ENCODE measurements around the gene MZB1. TPM values are rescaled to one million over a fixed set of nuclear protein-coding genes. Genes with fewer than 3 reads are reported as not detected.

The MZB1 gene
- total RNA-seq, 1 experiment from 2014 or later: 1.1 TPM

GRCh38 chr5:139394654-139395566 lies 5.2 kb upstream of the MZB1 start, which contains the start of gene PROB1 (continued):
- TF ChIP-seq STAT6 (CRISPR knock-in tag; conservative IDR thresholded peaks at IDR 0.05; ENCODE audit: low read depth): 0 out of 2 replicates have a peak, but pooled peaks have one; percentile 45
- no peak for TF ChIP-seq SOX15 (CRISPR knock-in tag; IDR thresholded peaks at IDR 0.05)
- no peak for TF ChIP-seq NFATC4 (CRISPR knock-in tag; IDR thresholded peaks at IDR 0.05)
- TF ChIP-seq ETV6 (CRISPR knock-in tag; IDR thresholded peaks at IDR 0.05): 0 out of 2 replicates have a peak, but pooled peaks have one; percentile 33
- no peak for TF ChIP-seq IRF1 (CRISPR knock-in tag; IDR thresholded peaks at IDR 0.05)
- TF ChIP-seq JUN (CRISPR knock-in tag; IDR thresholded peaks at IDR 0.05): no peak
- 0 out of 2 replicates have a peak, but pooled peaks have one; percentile 2 for TF ChIP-seq E2F5 (CRISPR knock-in tag; IDR thresholded peaks at IDR 0.05)
- 0 out of 2 replicates have a peak, but pooled peaks have one; percentile 50 for TF ChIP-seq NR3C1 (CRISPR knock-in tag; conservative IDR thresholded peaks at IDR 0.05; ENCODE audit: low read depth)
- TF ChIP-seq ATF3 (CRISPR knock-in tag; conservative IDR thresholded peaks at IDR 0.05): no peak; the same call in 1 of the 2 replicates

GRCh38 chr5:139394123-139394653 lies 4.5 kb upstream of the MZB1 start:
- Mint-ChIP-seq H3K4me1 (peaks cover 31% of the 10 kb centered on the region), H3K27ac (no peak overlapping the region), H3K4me3 (peak overlapping the region; percentile 87), H3K27me3 (ENCODE audit: low read depth) (peaks cover 39% of the 10 kb centered on the region), H3K36me3 (peaks cover 9% of the 10 kb centered on the region), H3K9me3 (no peaks in the 10 kb centered on the region)
- CTCF ChIA-PET: interaction anchor here (0.9 to 5.6 kb wide), 3 partner anchors 9 to 52 kb away, joined by 3 to 31 read pairs (median 19); partner anchors contain the start of genes PAIP2 and SPATA24
- peak; percentile 57 for DNase-seq (ENCODE audit: low spot score)
- POLR2A ChIA-PET: interaction anchor here (1.8 kb wide), 1 partner anchor 9 kb away, joined by 4 read pairs; the partner anchor contains the start of gene SPATA24
- no peak; the same call in 1 of the 2 replicates for ATAC-seq
- TF ChIP-seq ZNF425 (CRISPR knock-in tag; conservative IDR thresholded peaks at IDR 0.05) (no peak), TEAD1 (CRISPR knock-in tag; IDR thresholded peaks at IDR 0.05) (0 out of 2 replicates have a peak, but pooled peaks have one; percentile 17), AFF4 (CRISPR knock-in tag; IDR thresholded peaks at IDR 0.05; ENCODE audit: borderline replicate concordance) (no peak), ZBTB43 (CRISPR knock-in tag; IDR thresholded peaks at IDR 0.05) (no peak), ESRRA (CRISPR knock-in tag; IDR thresholded peaks at IDR 0.05; ENCODE audit: borderline replicate concordance) (0 out of 2 replicates have a peak, but pooled peaks have one; percentile 47), MXD4 (CRISPR knock-in tag; IDR thresholded peaks at IDR 0.05; ENCODE audit: borderline replicate concordance) (no peak), SOX15 (CRISPR knock-in tag; IDR thresholded peaks at IDR 0.05) (no peak), RELA (CRISPR knock-in tag; IDR thresholded peaks at IDR 0.05; ENCODE audit: borderline replicate concordance) (no peak), ZNF138 (CRISPR knock-in tag; conservative IDR thresholded peaks at IDR 0.05) (no peak), PREB (CRISPR knock-in tag; IDR thresholded peaks at IDR 0.05; ENCODE audit: borderline replicate concordance) (no peak), ATF3 (CRISPR knock-in tag; conservative IDR thresholded peaks at IDR 0.05) (no peak)

Measured in WTC11 (cell line).